Skin epidermis (tissue), 12 donors: ENCODE measurements around the gene ZBTB43.
"Not testable (repeated sequence)": the region's sequence is repeated elsewhere in the genome, so short reads cannot be mapped to it uniquely, and the experiment has no call there.

Experiments
- H3K27ac ChIP-seq, 21 experiments: fragments of 200-600 bp; sonication (generic) in 11 of 21; one replicate each; pipeline ENCODE4 v1.5.0; 2020; ENCODE audit warnings: mild to moderate bottlenecking in 3 of 21, inconsistent platforms in 2 of 21, moderate library complexity in 2 of 21
- H3K4me3 ChIP-seq, 7 experiments: fragments of 200-600 bp; sonication (generic) in 2 of 7; one replicate each; pipeline ENCODE4 v1.5.0; 2020; ENCODE audit warnings: inconsistent platforms in 2 of 7, mild to moderate bottlenecking in 2 of 7, moderate library complexity in 1 of 7

ZBTB43 gene

DNA sequence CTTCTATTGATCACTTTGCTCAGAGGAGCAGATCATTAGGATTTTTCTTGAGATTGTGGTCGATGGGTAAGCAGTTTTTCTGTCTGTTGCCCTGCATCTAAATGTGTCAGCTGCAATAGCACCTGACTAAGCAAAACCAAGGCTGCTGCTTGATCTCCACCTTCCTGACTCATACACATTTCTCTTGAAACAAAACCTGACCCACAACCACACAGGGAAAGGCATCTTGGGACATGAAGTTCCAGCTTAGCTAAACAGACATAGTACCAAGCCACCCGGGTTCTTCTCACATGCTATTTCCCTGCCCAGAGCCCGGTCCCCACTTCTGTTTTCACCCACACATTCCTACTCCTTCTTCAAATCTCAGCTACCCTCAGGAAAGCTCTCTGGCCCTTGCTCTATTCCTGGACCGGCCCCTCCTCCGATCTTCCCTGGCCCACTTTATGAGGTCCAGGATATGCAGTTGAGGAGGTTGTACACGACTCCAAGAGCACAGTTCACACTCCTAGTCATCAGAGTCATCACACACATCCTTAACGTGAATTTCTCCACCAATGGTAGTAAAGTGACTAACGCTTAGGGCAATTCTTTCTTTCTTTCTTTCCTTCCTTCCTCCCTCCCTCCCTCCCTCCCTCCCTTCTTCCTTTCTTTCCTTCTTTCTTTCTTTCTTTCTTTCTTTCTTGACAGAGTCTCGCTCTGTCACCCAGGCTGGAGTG lies 16.0 kb upstream of the ZBTB43 start:
- no peak overlapping the region for H3K4me3 ChIP-seq
- H3K27ac ChIP-seq: peak overlapping the region in 9 of 21 experiments; percentile 2 to 68 (median 47)

- H3K27ac ChIP-seq: no peak overlapping the region
- no peak overlapping the region for H3K4me3 ChIP-seq
Observed at GRCh38 chr9:126790561-126790960, 14.3 kb upstream of the ZBTB43 start.

DNA sequence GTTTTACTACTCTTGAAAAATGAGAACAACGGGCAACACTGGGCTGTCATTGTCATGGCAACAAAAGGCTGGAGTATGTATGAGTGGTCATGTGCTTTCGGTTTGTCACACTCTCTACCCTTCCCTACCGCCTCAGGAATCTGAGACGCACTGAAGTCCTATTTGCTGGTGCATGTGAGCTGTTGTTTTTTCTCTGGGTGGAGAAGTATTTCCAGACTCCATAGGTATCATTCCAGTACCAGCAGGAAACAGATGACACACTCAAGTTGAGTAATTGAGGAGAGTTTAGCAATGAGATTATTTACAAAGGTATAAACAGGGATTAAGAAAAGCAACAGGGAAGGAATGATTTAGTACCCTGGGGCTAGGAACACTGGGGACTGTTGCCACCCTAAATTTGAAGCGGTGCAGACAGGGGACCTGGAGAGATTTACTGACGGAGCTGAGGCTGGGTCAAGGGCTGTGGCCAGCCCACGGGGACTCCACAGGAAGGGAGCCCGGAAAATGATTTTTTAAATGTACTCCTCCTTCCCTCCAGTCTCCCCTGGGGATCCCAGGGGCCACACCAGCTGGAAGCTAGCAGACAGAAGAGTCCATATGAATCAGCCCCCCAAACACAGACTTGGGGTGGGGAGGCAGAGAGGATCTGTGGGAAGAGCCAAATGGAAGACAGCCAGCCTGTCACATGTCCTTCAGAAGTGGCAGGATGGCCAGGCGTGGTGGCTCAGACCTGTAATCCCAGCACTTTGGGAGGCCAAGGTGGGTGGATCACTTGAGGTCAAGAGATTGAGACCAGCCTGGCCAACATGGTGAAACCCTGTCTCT lies 13.2 kb upstream of the ZBTB43 start:
- Histone ChIP-seq H3K27ac (peak overlapping the region in 11 of 21 experiments; percentile 4 to 72 (median 52)), H3K4me3 (no peak overlapping the region)

DNA sequence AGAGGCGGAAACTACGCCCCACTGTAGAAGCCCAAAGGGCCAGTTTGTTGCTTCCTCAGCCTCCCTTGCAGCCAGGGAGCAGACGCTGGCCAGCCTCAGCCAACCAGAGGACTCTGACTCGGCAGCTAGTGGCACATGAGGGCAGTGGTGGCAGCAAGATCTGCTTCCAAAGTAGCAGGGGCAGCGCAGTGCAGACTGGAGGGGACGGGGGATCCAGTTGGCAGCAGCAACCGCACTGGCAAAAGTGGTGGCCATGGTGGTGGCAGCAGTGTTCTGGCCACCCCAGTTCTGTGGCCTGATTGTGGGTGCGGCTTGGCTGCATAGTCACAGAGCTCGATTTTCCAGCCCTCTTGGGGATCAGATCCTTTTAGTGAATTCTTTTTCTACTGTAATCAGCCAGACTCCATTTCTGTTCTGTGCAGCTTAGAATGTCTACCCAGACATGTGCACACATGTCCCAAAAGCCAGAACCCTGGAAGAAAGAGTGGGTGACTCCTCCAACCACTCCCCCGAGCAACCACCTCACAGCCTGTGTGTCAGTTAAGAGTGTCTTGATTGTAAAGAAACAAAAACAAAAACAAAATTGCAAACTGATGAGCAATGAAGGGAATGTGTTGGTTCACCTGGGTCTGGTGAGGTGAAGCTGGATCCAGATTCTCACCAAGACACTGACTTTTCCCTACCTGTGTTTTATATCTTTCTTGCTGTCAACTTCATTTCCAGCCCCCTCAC lies 11.0 kb upstream of the ZBTB43 start:
- Histone ChIP-seq H3K4me3 (no peak overlapping the region), H3K27ac (peak overlapping the region in 17 of 21 experiments; percentile 26 to 85 (median 66))

- no peak overlapping the region for H3K4me3 ChIP-seq
- peak overlapping the region in 14 of 21 experiments; percentile 12 to 76 (median 55) for H3K27ac ChIP-seq
Observed at GRCh38 chr9:126794441-126794840, 10.4 kb upstream of the ZBTB43 start.

- H3K27ac ChIP-seq: no peak overlapping the region
Observed at GRCh38 chr9:126796758-126797157, 8.1 kb upstream of the ZBTB43 start.

DNA sequence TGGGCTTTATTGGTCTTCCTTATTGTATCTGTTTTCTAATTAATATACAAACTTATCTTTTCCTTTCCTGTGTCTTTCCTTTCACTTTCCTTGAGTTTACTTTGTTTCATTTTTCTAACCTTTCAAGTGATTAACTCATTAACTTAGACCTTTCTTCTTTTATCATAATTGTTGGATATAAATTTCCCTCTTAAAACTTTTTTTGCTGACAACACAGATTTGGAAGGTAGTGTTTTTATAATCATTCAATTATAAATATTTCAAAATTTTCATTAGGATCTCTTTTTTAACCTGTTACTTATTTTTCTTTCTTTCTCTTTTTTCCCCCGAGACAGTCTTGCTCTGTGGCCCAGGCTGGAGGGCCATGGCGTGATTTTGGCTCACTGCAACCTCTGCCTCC lies 6.9 kb upstream of the ZBTB43 start:
- no peak overlapping the region for H3K27ac ChIP-seq
- H3K4me3 ChIP-seq: no peak overlapping the region

More at GRCh38 chr9:126796758-126797157, 8.1 kb upstream of the ZBTB43 start:
- H3K4me3 ChIP-seq: no peak overlapping the region

- H3K4me3 ChIP-seq: no peak overlapping the region
- no peak overlapping the region for H3K27ac ChIP-seq
Observed at GRCh38 chr9:126799034-126799433, 5.8 kb upstream of the ZBTB43 start.

DNA sequence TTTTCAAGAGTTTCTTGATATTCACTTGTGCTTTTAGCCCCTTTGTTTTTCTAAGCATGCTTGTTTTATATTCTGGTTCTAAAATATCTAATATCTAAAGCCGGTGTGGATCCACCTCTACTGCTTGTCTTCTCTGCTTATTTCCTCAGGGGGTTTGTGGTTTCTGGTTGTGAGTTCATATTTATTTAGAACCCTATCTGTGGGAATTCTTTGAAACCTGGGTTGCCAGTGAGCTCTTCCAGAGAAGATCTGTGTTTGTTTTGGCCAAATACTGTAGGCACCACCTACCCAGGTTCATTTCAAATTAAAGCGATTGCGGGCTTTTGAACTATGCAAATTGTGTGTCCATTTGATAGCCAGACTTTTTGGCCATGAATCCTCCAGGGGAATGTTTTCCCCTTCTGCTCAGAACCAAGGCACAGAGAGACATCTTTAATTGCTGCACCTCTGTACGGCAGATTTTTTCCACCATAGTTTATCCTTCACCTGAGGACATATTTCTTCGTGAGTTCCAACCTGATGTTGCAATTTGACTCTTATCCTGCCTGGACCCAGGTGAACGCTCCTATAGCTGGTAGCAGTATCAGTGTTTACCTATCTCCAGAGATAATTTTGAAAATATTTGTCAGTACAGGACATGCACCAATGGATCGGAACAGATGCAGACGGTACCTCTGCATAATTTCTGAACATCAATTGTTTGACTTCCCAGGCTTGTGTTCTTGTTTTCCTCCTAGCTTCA lies 2.4 kb upstream of the ZBTB43 start:
- no peak overlapping the region for H3K4me3 ChIP-seq
- peak overlapping the region in 1 of 21 experiments; percentile 31 for H3K27ac ChIP-seq

GRCh38 chr9:126804198-126804695 lies 593 bp upstream of the ZBTB43 start:
- Histone ChIP-seq H3K27ac (peak overlapping the region in 19 of 21 experiments; percentile 28 to 100 (median 95)), H3K4me3 (peak overlapping the region; percentile 77 to 99 (median 86))

DNA sequence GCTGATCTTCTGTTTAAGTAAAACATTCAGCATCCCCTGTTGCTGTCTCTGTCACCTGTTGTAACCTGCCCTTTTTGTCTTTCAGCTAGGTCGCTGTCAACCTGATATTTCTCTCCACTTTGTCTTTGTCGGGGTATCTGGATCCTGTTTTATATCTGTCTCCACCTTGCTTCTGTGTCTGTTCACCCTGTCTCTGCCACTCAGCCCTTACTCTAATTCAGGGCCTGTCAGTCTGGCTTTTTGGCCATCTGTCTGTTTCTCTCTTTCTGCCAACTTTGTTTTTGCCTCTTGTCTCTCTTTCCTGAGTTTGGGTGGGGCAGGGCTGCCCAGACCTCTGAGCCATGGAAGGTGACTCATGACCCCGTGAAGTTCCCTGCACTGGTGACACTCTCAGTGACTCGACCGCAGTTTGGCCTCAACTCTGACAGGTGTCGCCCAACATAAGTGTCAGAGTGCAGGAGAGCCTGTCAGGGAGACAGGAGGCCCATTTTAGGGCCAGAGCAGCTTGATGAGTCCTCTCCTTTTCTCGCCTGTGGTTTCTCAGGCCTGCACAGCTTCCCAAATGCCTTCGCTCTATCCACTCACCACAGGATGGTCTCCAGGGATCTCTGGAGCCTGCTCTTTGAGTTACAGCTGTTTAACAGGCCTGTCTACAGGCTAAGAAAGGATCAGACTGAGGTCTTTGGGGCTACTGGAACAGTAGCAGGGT lies 868 bp downstream of the ZBTB43 start:
- peak overlapping the region; percentile 67 to 100 (median 95) for H3K27ac ChIP-seq
- peak overlapping the region; percentile 77 to 99 (median 86) for H3K4me3 ChIP-seq

- Histone ChIP-seq H3K27ac (peak overlapping the region in 17 of 21 experiments; percentile 81 to 100 (median 96)), H3K4me3 (peak overlapping the region in 6 of 7 experiments; percentile 77 to 99 (median 89))
Observed at GRCh38 chr9:126806336-126806735, 1.5 kb downstream of the ZBTB43 start.

- H3K4me3 ChIP-seq: no peak overlapping the region
- no peak overlapping the region for H3K27ac ChIP-seq
Observed at GRCh38 chr9:126809068-126809467, 4.2 kb downstream of the ZBTB43 start.

DNA sequence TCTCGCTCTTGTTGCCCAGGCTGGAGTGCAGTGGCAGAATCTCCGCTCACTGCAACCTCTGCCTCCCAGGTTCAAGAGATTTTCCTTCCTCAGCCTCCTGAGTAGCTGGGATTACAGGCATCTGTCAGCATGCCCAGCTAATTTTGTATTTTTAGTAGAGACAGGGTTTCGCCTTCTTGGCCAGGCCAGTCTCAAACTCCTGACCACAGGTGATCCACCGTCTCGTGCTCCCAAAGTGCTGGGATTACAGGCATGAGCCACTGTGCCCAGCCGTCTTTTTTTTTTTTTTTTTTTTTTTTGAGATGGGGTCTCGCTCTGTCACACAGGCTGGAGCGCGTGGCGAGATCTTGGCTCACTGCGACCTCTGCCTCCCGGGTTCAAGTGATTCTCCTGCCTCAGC lies 5.4 kb downstream of the ZBTB43 start:
- H3K4me3 ChIP-seq, H3K27ac ChIP-seq: not testable (repeated sequence)

GRCh38 chr9:126813072-126813471 lies 8.2 kb downstream of the ZBTB43 start:
- no peak overlapping the region for H3K27ac ChIP-seq

GRCh38 chr9:126814091-126814490 lies 9.3 kb downstream of the ZBTB43 start:
- no peak overlapping the region for H3K4me3 ChIP-seq
- H3K27ac ChIP-seq: no peak overlapping the region

More at GRCh38 chr9:126813072-126813471, 8.2 kb downstream of the ZBTB43 start:
- H3K4me3 ChIP-seq: no peak overlapping the region

GRCh38 chr9:126817615-126818014 lies 12.8 kb downstream of the ZBTB43 start:
- H3K4me3 ChIP-seq: not testable (repeated sequence)

DNA sequence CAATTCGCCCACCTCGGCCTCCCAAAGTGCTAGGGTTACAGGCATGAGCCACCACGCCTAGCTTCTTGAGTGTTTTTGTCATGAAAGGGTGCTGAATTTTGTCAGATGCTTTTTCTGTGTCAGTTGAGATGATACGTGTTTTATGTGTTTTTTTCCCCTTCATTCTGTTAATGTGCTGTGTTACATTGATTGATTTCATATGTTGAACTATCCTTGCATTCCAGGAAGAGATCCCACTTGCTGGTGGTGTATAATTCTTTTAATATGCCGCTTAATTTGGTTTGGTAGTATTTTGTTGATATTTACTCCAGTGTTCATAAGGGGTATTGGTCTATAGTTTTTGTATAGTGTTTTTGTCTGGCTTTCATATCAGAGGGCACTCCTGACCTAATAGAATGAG lies 13.6 kb downstream of the ZBTB43 start:
- Histone ChIP-seq H3K27ac (no peak overlapping the region), H3K4me3 (no peak overlapping the region)

More at GRCh38 chr9:126817615-126818014, 12.8 kb downstream of the ZBTB43 start:
- H3K27ac ChIP-seq: not testable (repeated sequence)

GRCh38 chr9:126819482-126819881 lies 14.6 kb downstream of the ZBTB43 start:
- Histone ChIP-seq H3K27ac (no peak overlapping the region), H3K4me3 (no peak overlapping the region)
